Nephron (organoid): ENCODE data around the gene LRRC61.
"Not testable (repeated sequence)": the region's sequence is repeated elsewhere in the genome, so short reads cannot be mapped to it uniquely, and the experiment has no call there.

ENCODE experiments used
- H3K27ac Mint-ChIP-seq, 3 experiments: 2 replicates each; pipeline ENCODE4 v1.8.0; 2020; ENCODE audit warnings: mixed read lengths in 3 of 3, mild to moderate bottlenecking in 2 of 3, moderate library complexity in 1 of 3
- H3K27me3 Mint-ChIP-seq: 2 replicates; pipeline ENCODE4 v1.8.0; 2021; ENCODE audit warnings: low read depth, mild to moderate bottlenecking, moderate library complexity, mixed read lengths
- H3K36me3 Mint-ChIP-seq: 2 replicates; pipeline ENCODE4 v1.8.0; 2020; ENCODE audit warnings: low read depth, mixed read lengths
- H3K4me1 Mint-ChIP-seq: 2 replicates; pipeline ENCODE4 v1.8.0; 2020; ENCODE audit warnings: mixed read lengths
- H3K4me3 Mint-ChIP-seq, 3 experiments: 2 replicates each; pipeline ENCODE4 v1.8.0; 2020; ENCODE audit warnings: mild to moderate bottlenecking in 3 of 3, mixed read lengths in 3 of 3, moderate library complexity in 2 of 3
- H3K9me3 Mint-ChIP-seq: 2 replicates; pipeline ENCODE4 v1.8.0; 2020; ENCODE audit warnings: mixed read lengths
- CTCF ChIP-seq, 3 experiments: fragments of 200-600 bp; sonication (generic); IDR thresholded peaks; one replicate each; pipeline ENCODE4 v1.5.0; 2021; ENCODE audit warnings: antibody characterized with exemption in 3 of 3; ENCODE audit not compliant: unreplicated experiment in 3 of 3

The LRRC61 gene

GRCh38 chr7:150307904-150308303 is 15.3 kb upstream of the LRRC61 start:
- Mint-ChIP-seq H3K27ac (no peak overlapping the region), H3K27me3 (peaks cover 12% of the 10 kb centered on the region), H3K9me3 (no peaks in the 10 kb centered on the region), H3K4me1 (peaks cover 6% of the 10 kb centered on the region), H3K36me3 (no peaks in the 10 kb centered on the region), H3K4me3 (no peak overlapping the region)
- TF ChIP-seq CTCF (IDR thresholded peaks at IDR 0.05; ENCODE audit: unreplicated experiment in 3 of 3), result no peak

- Mint-ChIP-seq H3K9me3 (no peaks in the 10 kb centered on the region), H3K27ac (no peak overlapping the region), H3K4me3 (no peak overlapping the region), H3K36me3 (no peaks in the 10 kb centered on the region), H3K4me1 (peaks cover 12% of the 10 kb centered on the region), H3K27me3 (peaks cover 12% of the 10 kb centered on the region)
- no peak for TF ChIP-seq CTCF (IDR thresholded peaks at IDR 0.05; ENCODE audit: unreplicated experiment in 3 of 3)
These were observed 14.6 kb upstream of the LRRC61 start for GRCh38 chr7:150308575-150308974.

GRCh38 chr7:150311146-150311545 is 12.0 kb upstream of the LRRC61 start:
- H3K36me3 Mint-ChIP-seq, result no peaks in the 10 kb centered on the region
- TF ChIP-seq CTCF (IDR thresholded peaks at IDR 0.05; ENCODE audit: unreplicated experiment in 3 of 3), result no peak
- H3K27ac Mint-ChIP-seq, result no peak overlapping the region
- H3K4me3 Mint-ChIP-seq, result no peak overlapping the region
- H3K9me3 Mint-ChIP-seq, result no peaks in the 10 kb centered on the region
- H3K4me1 Mint-ChIP-seq, result peaks cover 8% of the 10 kb centered on the region
- peaks cover 8% of the 10 kb centered on the region for H3K27me3 Mint-ChIP-seq

- H3K27me3 Mint-ChIP-seq, result peaks cover 8% of the 10 kb centered on the region
- H3K4me3 Mint-ChIP-seq, result no peak overlapping the region
- no peak for TF ChIP-seq CTCF (IDR thresholded peaks at IDR 0.05; ENCODE audit: unreplicated experiment in 3 of 3)
- H3K4me1 Mint-ChIP-seq, result peaks cover 8% of the 10 kb centered on the region
- H3K9me3 Mint-ChIP-seq, result no peaks in the 10 kb centered on the region
- no peaks in the 10 kb centered on the region for H3K36me3 Mint-ChIP-seq
- H3K27ac Mint-ChIP-seq, result no peak overlapping the region
These were observed 11.4 kb upstream of the LRRC61 start for GRCh38 chr7:150311711-150312110.

- H3K27me3 Mint-ChIP-seq, H3K4me3 Mint-ChIP-seq, H3K4me1 Mint-ChIP-seq, H3K9me3 Mint-ChIP-seq, H3K36me3 Mint-ChIP-seq: not testable (repeated sequence)
- peak overlapping the region in 2 of 3 experiments; percentile 18 to 52 for H3K27ac Mint-ChIP-seq
These were observed 10.3 kb upstream of the LRRC61 start for GRCh38 chr7:150312649-150313366.

GRCh38 chr7:150313367-150313809 is 9.8 kb upstream of the LRRC61 start:
- H3K9me3 Mint-ChIP-seq, result no peaks in the 10 kb centered on the region

More at GRCh38 chr7:150313367-150313809, 9.8 kb upstream of the LRRC61 start:
- Mint-ChIP-seq H3K4me3 (no peak overlapping the region), H3K36me3 (no peaks in the 10 kb centered on the region), H3K27me3 (no peaks in the 10 kb centered on the region), H3K27ac (peak overlapping the region in 2 of 3 experiments; percentile 18 to 52), H3K4me1 (peaks cover 8% of the 10 kb centered on the region)
- TF ChIP-seq CTCF (IDR thresholded peaks at IDR 0.05; ENCODE audit: unreplicated experiment in 3 of 3), result no peak
